ENCODE data around the gene ZNF148.

The ZNF148 gene

GRCh38 chr3:125214738-125215137 lies 160.4 kb downstream of the ZNF148 start:
- no peak for DNase-seq

- no peak for DNase-seq
These were observed 161.1 kb downstream of the ZNF148 start for GRCh38 chr3:125213946-125214542.

GRCh38 chr3:125213364-125213755 lies 161.8 kb downstream of the ZNF148 start:
- DNase-seq: no peak

- DNase-seq: no peak
These were observed 162.4 kb downstream of the ZNF148 start, which contains the start of gene SLC12A8 for GRCh38 chr3:125212509-125213363. SLC12A8 (minus strand) TSS chr3:125212748; CDS start chr3:125211349, 1,399 bp downstream.

GRCh38 chr3:125212091-125212508 lies 163.0 kb downstream of the ZNF148 start:
- peak; percentile 18 for DNase-seq

GRCh38 chr3:125211523-125212090 lies 163.5 kb downstream of the ZNF148 start:
- DNase-seq: no peak

GRCh38 chr3:125207949-125208568 lies 167.1 kb downstream of the ZNF148 start:
- no peak for DNase-seq

GRCh38 chr3:125207507-125207906 lies 167.6 kb downstream of the ZNF148 start:
- peak; percentile 33 for DNase-seq

- DNase-seq: no peak
These were observed 168.2 kb downstream of the ZNF148 start for GRCh38 chr3:125206934-125207333.

- DNase-seq: no peak
These were observed 171.4 kb downstream of the ZNF148 start for GRCh38 chr3:125203731-125204130.

GRCh38 chr3:125202197-125202596 lies 172.9 kb downstream of the ZNF148 start:
- peak; percentile 66 for DNase-seq

GRCh38 chr3:125200731-125201139 lies 174.4 kb downstream of the ZNF148 start:
- no peak for DNase-seq

GRCh38 chr3:125194849-125195601 lies 180.1 kb downstream of the ZNF148 start:
- DNase-seq: no peak

GRCh38 chr3:125194061-125194848 lies 180.9 kb downstream of the ZNF148 start:
- DNase-seq: peak; percentile 13

- no peak for DNase-seq
These were observed 182.7 kb downstream of the ZNF148 start for GRCh38 chr3:125192190-125193035.

GRCh38 chr3:125191730-125192129 lies 183.4 kb downstream of the ZNF148 start:
- DNase-seq: no peak

GRCh38 chr3:125191256-125191655 lies 183.9 kb downstream of the ZNF148 start:
- DNase-seq: no peak

GRCh38 chr3:125190786-125191185 lies 184.3 kb downstream of the ZNF148 start:
- no peak for DNase-seq

- no peak for DNase-seq
These were observed 185.6 kb downstream of the ZNF148 start for GRCh38 chr3:125189378-125190165.

GRCh38 chr3:125188955-125189354 lies 186.2 kb downstream of the ZNF148 start:
- DNase-seq: no peak

Measured in NCI-H82 (cell line).